ENCODE data around the gene S100Z. TPM values are rescaled to one million over a fixed set of nuclear protein-coding genes. Genes with fewer than 3 reads are reported as not detected.

Gene S100Z
- total RNA-seq, 1 donor from 2014 or later = not detected

DNA sequence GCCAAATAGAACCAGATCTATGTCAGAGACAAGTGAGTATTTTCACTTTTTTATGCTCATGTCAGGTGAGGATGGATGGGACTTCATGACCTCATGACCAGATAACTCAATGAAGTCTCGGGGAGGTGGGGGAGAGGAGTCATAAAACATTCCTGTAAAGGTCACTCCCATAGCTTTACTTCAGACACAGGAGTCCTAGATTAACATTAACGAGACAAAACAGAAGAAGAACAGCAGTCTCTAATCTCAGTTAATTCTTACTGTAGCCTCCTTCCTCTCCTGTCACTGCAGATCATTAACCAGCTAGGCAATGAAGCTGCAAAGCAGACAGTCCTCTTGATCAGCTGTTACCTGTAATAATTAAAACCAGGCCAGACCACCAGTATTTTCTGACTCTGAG lies 114.2 kb downstream of the S100Z start:
- H3K9me3 Mint-ChIP-seq (ENCODE audit: unreplicated experiment) = no peaks in the 10 kb centered on the region
- Histone ChIP-seq H4K20me1 (ENCODE audit: insufficient read depth, low read length) (no peaks in the 10 kb centered on the region), H3K9ac (ENCODE audit: low read length) (no peak overlapping the region), H2AFZ (ENCODE audit: low read depth, low read length) (no peak overlapping the region), H3K79me2 (ENCODE audit: insufficient read depth, low read length) (no peaks in the 10 kb centered on the region), H3K36me3 (ENCODE audit: insufficient read depth, low read length) (no peaks in the 10 kb centered on the region), H3K4me1 (ENCODE audit: insufficient read depth, low read length) (peaks cover 15% of the 10 kb centered on the region), H3K9me3 (ENCODE audit: insufficient read depth, low read depth, low read length) (no peaks in the 10 kb centered on the region), H3K27ac (ENCODE audit: low read depth, low read length) (no peak overlapping the region), H3K4me2 (ENCODE audit: low read length) (no peak overlapping the region), H3K4me3 (ENCODE audit: insufficient read depth, low read depth, low read length) (no peak overlapping the region), H3K27me3 (ENCODE audit: insufficient read depth, low read length) (no peaks in the 10 kb centered on the region)
- TF ChIP-seq CTCF (IDR thresholded peaks at IDR 0.05; ENCODE audit: insufficient read depth, low read depth, low read length) (no peak), EZH2 (IDR thresholded peaks at IDR 0.05; ENCODE audit: insufficient read depth, low read length) (no peak)
- FAIRE-seq (no peak), DNase-seq (ENCODE audit: low read depth) (no peak)
- no peak overlapping the region for H3K27ac Mint-ChIP-seq (ENCODE audit: unreplicated experiment)
- H3K4me3 Mint-ChIP-seq (ENCODE audit: unreplicated experiment) = no peak overlapping the region
- peaks cover 15% of the 10 kb centered on the region for H3K4me1 Mint-ChIP-seq (ENCODE audit: low read depth, unreplicated experiment)
- no peaks in the 10 kb centered on the region for H3K27me3 Mint-ChIP-seq (ENCODE audit: low read depth, unreplicated experiment)
- H3K36me3 Mint-ChIP-seq (ENCODE audit: low read depth, unreplicated experiment) = no peaks in the 10 kb centered on the region

Other genes with a start within 250 kb of the S100Z start
- 23.4 and 26.0 TPM in 2 replicates for gene F2RL2, start 226.6 kb upstream of the S100Z start, total RNA-seq
- 285 and 331 TPM in 2 replicates for gene F2R, start 133.9 kb upstream of the S100Z start, total RNA-seq
- 140 and 164 TPM in 2 replicates for gene F2RL1, start 31.0 kb upstream of the S100Z start, total RNA-seq
- gene CRHBP, start 103.0 kb downstream of the S100Z start, total RNA-seq = 2.5 and 4.7 TPM in 2 replicates
- 18.2 and 19.8 TPM in 2 replicates for gene AGGF1, start 180.4 kb downstream of the S100Z start, total RNA-seq
- 6.0 and 7.9 TPM in 2 replicates for gene ZBED3, start 237.3 kb downstream of the S100Z start, total RNA-seq

Data from astrocyte (in vitro differentiated cells and primary cell).